ENCODE results near the gene KPNA5.

GRCh38 chr6:116651916-116652315 is 29.1 kb upstream of the KPNA5 start:
- TF ChIP-seq POLR2A (IDR thresholded peaks at IDR 0.05; ENCODE audit: low read depth, low read length) (no peak), TAF1 (IDR thresholded peaks at IDR 0.05; ENCODE audit: borderline replicate concordance, low read depth, low read length) (no peak), POLR2AphosphoS5 (IDR thresholded peaks at IDR 0.05; ENCODE audit: low read depth, low read length) (no peak)
